ENCODE results near the gene DLGAP1. TPM values are rescaled to one million over a fixed set of nuclear protein-coding genes. Genes with fewer than 3 reads are reported as not detected.
A peak's percentile ranks its signal among the peaks of the same experiment; 100 is the strongest.

Gene DLGAP1
- total and polyA plus RNA-seq, 4 donors = 0.75 to 6.6 (median 3.6) TPM

GRCh38 chr18:3998698-3999333, 456.3 kb downstream of the DLGAP1 start:
- Histone ChIP-seq H3K36me3 (ENCODE audit: control insufficient read depth in 1 of 2, insufficient read depth in 2 of 2, low read length in 1 of 2) (no peaks in the 10 kb centered on the region), H3K9me3 (ENCODE audit: control insufficient read depth, low read length) (no peaks in the 10 kb centered on the region), H3K4me3 (ENCODE audit: low read length in 2 of 2) (no peak overlapping the region), H3K4me1 (ENCODE audit: control insufficient read depth in 1 of 2, insufficient read depth in 2 of 2, low read length in 2 of 2) (no peaks in the 10 kb centered on the region), H3K27ac (ENCODE audit: low read depth in 1 of 2, low read length in 2 of 2) (no peak overlapping the region), H3K27me3 (ENCODE audit: control insufficient read depth in 1 of 2, insufficient read depth in 2 of 2, low read length in 1 of 2) (no peaks in the 10 kb centered on the region)
- ATAC-seq (ENCODE audit: low FRiP score) (peak; percentile 64), DNase-seq (no peak)
- WGBS, 2 donors = 16 to 17% methylated on average over 4 of the region's 4 CpGs
- intact Hi-C loops (cut with DNase I) = loop anchor here in 1 of 2 donors (5.0 to 10.0 kb wide), 2 partner anchors 297 to 714 kb away; no protein-coding TSS in a partner anchor

GRCh38 chr18:3995476-3996102, 459.5 kb downstream of the DLGAP1 start:
- no peaks in the 10 kb centered on the region for H3K27me3 ChIP-seq (ENCODE audit: control insufficient read depth in 1 of 2, insufficient read depth in 2 of 2, low read length in 1 of 2)
- no peaks in the 10 kb centered on the region for H3K9me3 ChIP-seq (ENCODE audit: control insufficient read depth, low read length)
- H3K36me3 ChIP-seq (ENCODE audit: control insufficient read depth in 1 of 2, insufficient read depth in 2 of 2, low read length in 1 of 2) = no peaks in the 10 kb centered on the region
- H3K27ac ChIP-seq (ENCODE audit: low read depth in 1 of 2, low read length in 2 of 2) = no peak overlapping the region
- DNase-seq = peak in 1 of 2 donors; percentile 58
- ATAC-seq (ENCODE audit: low FRiP score) = no peak
- H3K4me3 ChIP-seq (ENCODE audit: low read length in 2 of 2) = peak overlapping the region; percentile 12 to 48
- H3K4me1 ChIP-seq (ENCODE audit: control insufficient read depth in 1 of 2, insufficient read depth in 2 of 2, low read length in 2 of 2) = no peaks in the 10 kb centered on the region
- intact Hi-C loops (cut with DNase I) = loop anchor here in 1 of 2 donors (2.0 to 10.0 kb wide), 3 partner anchors 225 to 711 kb away; no protein-coding TSS in a partner anchor
- 11% methylated on average over 8 of the region's 8 CpGs for WGBS, 2 donors

- Histone ChIP-seq H3K4me3 (ENCODE audit: low read length in 2 of 2) (no peak overlapping the region), H3K4me1 (ENCODE audit: control insufficient read depth in 1 of 2, insufficient read depth in 2 of 2, low read length in 2 of 2) (no peaks in the 10 kb centered on the region), H3K27ac (ENCODE audit: low read depth in 1 of 2, low read length in 2 of 2) (no peak overlapping the region), H3K27me3 (ENCODE audit: control insufficient read depth in 1 of 2, insufficient read depth in 2 of 2, low read length in 1 of 2) (no peaks in the 10 kb centered on the region), H3K9me3 (ENCODE audit: control insufficient read depth, low read length) (no peaks in the 10 kb centered on the region), H3K36me3 (ENCODE audit: control insufficient read depth in 1 of 2, insufficient read depth in 2 of 2, low read length in 1 of 2) (no peaks in the 10 kb centered on the region)
- DNase-seq = no peak
- ATAC-seq (ENCODE audit: low FRiP score) = peak; percentile 41
- WGBS, 2 donors = 61 to 69% methylated on average over 9 of the region's 9 CpGs
- intact Hi-C loops (cut with DNase I) = loop anchor here (2.0 to 10.0 kb wide), 3 partner anchors 122 to 709 kb away; no protein-coding TSS in a partner anchor
Measured at GRCh38 chr18:3993941-3994687, 461.0 kb downstream of the DLGAP1 start.

GRCh38 chr18:3985664-3986063, 469.4 kb downstream of the DLGAP1 start:
- Histone ChIP-seq H3K36me3 (ENCODE audit: control insufficient read depth in 1 of 2, insufficient read depth in 2 of 2, low read length in 1 of 2) (no peaks in the 10 kb centered on the region), H3K27ac (ENCODE audit: low read depth in 1 of 2, low read length in 2 of 2) (no peak overlapping the region), H3K27me3 (ENCODE audit: control insufficient read depth in 1 of 2, insufficient read depth in 2 of 2, low read length in 1 of 2) (no peaks in the 10 kb centered on the region), H3K4me3 (ENCODE audit: low read length in 2 of 2) (no peak overlapping the region), H3K9me3 (ENCODE audit: control insufficient read depth, low read length) (no peaks in the 10 kb centered on the region), H3K4me1 (ENCODE audit: control insufficient read depth in 1 of 2, insufficient read depth in 2 of 2, low read length in 2 of 2) (peaks cover 0 to 6% of the 10 kb centered on the region in 2 donors)
- no peak for ATAC-seq (ENCODE audit: low FRiP score)
- intact Hi-C loops (cut with DNase I) = no loop called here
- no peak for DNase-seq
- WGBS, 2 donors = 98 to 100% methylated on average over 2 of the region's 2 CpGs

- no peaks in the 10 kb centered on the region for H3K9me3 ChIP-seq (ENCODE audit: control insufficient read depth, low read length)
- H3K36me3 ChIP-seq (ENCODE audit: control insufficient read depth in 1 of 2, insufficient read depth in 2 of 2, low read length in 1 of 2) = no peaks in the 10 kb centered on the region
- H3K4me3 ChIP-seq (ENCODE audit: low read length in 2 of 2) = no peak overlapping the region
- H3K27me3 ChIP-seq (ENCODE audit: control insufficient read depth in 1 of 2, insufficient read depth in 2 of 2, low read length in 1 of 2) = no peaks in the 10 kb centered on the region
- ATAC-seq (ENCODE audit: low FRiP score) (no peak), DNase-seq (no peak)
- peak overlapping the region in 1 of 2 donors; percentile 57 for H3K27ac ChIP-seq (ENCODE audit: low read depth in 1 of 2, low read length in 2 of 2)
- intact Hi-C loops (cut with DNase I) = no loop called here
- peaks cover 0 to 6% of the 10 kb centered on the region in 2 donors for H3K4me1 ChIP-seq (ENCODE audit: control insufficient read depth in 1 of 2, insufficient read depth in 2 of 2, low read length in 2 of 2)
Measured at GRCh38 chr18:3985020-3985419, 470.1 kb downstream of the DLGAP1 start.

GRCh38 chr18:3984163-3984757, 470.8 kb downstream of the DLGAP1 start:
- Histone ChIP-seq H3K4me1 (ENCODE audit: control insufficient read depth in 1 of 2, insufficient read depth in 2 of 2, low read length in 2 of 2) (peaks cover 0 to 6% of the 10 kb centered on the region in 2 donors), H3K4me3 (ENCODE audit: low read length in 2 of 2) (no peak overlapping the region), H3K27me3 (ENCODE audit: control insufficient read depth in 1 of 2, insufficient read depth in 2 of 2, low read length in 1 of 2) (no peaks in the 10 kb centered on the region), H3K36me3 (ENCODE audit: control insufficient read depth in 1 of 2, insufficient read depth in 2 of 2, low read length in 1 of 2) (no peaks in the 10 kb centered on the region), H3K27ac (ENCODE audit: low read depth in 1 of 2, low read length in 2 of 2) (peak overlapping the region; percentile 17 to 57), H3K9me3 (ENCODE audit: control insufficient read depth, low read length) (no peaks in the 10 kb centered on the region)
- WGBS, 2 donors = 93 to 96% methylated on average over 3 of the region's 3 CpGs
- DNase-seq (no peak), ATAC-seq (ENCODE audit: low FRiP score) (no peak)
- intact Hi-C loops (cut with DNase I) = no loop called here

- 12 to 29% methylated on average over 5 of the region's 5 CpGs for WGBS, 2 donors
- DNase-seq (no peak), ATAC-seq (ENCODE audit: low FRiP score) (no peak)
- Histone ChIP-seq H3K27ac (ENCODE audit: low read depth in 1 of 2, low read length in 2 of 2) (no peak overlapping the region), H3K27me3 (ENCODE audit: control insufficient read depth in 1 of 2, insufficient read depth in 2 of 2, low read length in 1 of 2) (no peaks in the 10 kb centered on the region), H3K4me1 (ENCODE audit: control insufficient read depth in 1 of 2, insufficient read depth in 2 of 2, low read length in 2 of 2) (peaks cover 0 to 6% of the 10 kb centered on the region in 2 donors), H3K9me3 (ENCODE audit: control insufficient read depth, low read length) (peaks cover 2% of the 10 kb centered on the region), H3K36me3 (ENCODE audit: control insufficient read depth in 1 of 2, insufficient read depth in 2 of 2, low read length in 1 of 2) (no peaks in the 10 kb centered on the region), H3K4me3 (ENCODE audit: low read length in 2 of 2) (no peak overlapping the region)
- intact Hi-C loops (cut with DNase I) = no loop called here
Measured at GRCh38 chr18:3983351-3983969, 471.6 kb downstream of the DLGAP1 start.

- Histone ChIP-seq H3K9me3 (ENCODE audit: control insufficient read depth, low read length) (peaks cover 2% of the 10 kb centered on the region), H3K27ac (ENCODE audit: low read depth in 1 of 2, low read length in 2 of 2) (no peak overlapping the region), H3K27me3 (ENCODE audit: control insufficient read depth in 1 of 2, insufficient read depth in 2 of 2, low read length in 1 of 2) (no peaks in the 10 kb centered on the region), H3K4me3 (ENCODE audit: low read length in 2 of 2) (no peak overlapping the region), H3K4me1 (ENCODE audit: control insufficient read depth in 1 of 2, insufficient read depth in 2 of 2, low read length in 2 of 2) (peaks cover 0 to 6% of the 10 kb centered on the region in 2 donors), H3K36me3 (ENCODE audit: control insufficient read depth in 1 of 2, insufficient read depth in 2 of 2, low read length in 1 of 2) (no peaks in the 10 kb centered on the region)
- 83 to 93% methylated on average over 3 of the region's 3 CpGs for WGBS, 2 donors
- intact Hi-C loops (cut with DNase I) = no loop called here
- ATAC-seq (ENCODE audit: low FRiP score) (no peak), DNase-seq (no peak)
Measured at GRCh38 chr18:3982541-3982940, 472.6 kb downstream of the DLGAP1 start.

Data from aorta (tissue), 5 donors.